ENCODE data around the gene EBF3. TPM values are rescaled to one million over a fixed set of nuclear protein-coding genes. Genes with fewer than 3 reads are reported as not detected.

EBF3 gene
- total and polyA plus RNA-seq, 9 of the 15 experiments (the other 6 are each of a cell fraction or from before 2014, with no cell fraction given), result not detected

DNA sequence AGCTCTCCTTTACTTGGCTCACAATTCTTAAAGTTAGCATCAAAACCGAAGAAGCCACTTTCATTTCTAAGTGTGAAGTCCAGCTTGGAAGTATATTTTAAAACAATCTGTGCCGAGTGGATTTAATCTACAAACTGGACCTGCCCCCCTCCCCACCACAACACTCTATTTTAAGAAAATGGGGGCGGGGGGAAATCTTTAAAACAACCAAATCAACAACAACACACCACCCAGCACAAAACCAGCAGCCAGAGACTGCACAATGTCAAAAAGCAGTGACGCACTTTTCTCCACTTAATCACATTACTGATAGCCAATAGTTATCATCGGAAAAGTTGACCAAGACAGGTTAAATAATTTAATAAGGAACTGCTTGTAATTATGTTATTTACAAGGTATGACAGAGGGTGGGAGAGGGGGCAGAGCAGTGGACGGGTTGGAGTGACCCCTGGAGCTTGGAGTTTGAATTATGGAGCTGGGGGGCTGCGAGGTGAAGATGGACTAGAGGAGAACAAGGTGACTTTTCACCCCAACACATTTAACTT is 2.8 kb downstream of the EBF3 start (continued):
- TF ChIP-seq HDAC3 (IDR thresholded peaks at IDR 0.05; ENCODE audit: borderline replicate concordance, partially characterized antibody) (no peak), HDAC8 (tag; IDR thresholded peaks at IDR 0.05) (no peak), HDGF (IDR thresholded peaks at IDR 0.05) (no peak), POU5F1 (IDR thresholded peaks at IDR 0.05; ENCODE audit: borderline replicate concordance, low read depth, low read length, partially characterized antibody) (no peak), EGR1 (conservative IDR thresholded peaks at IDR 0.05) (no peak), KLF10 (CRISPR knock-in tag; IDR thresholded peaks at IDR 0.05) (no peak)
- TF ChIP-seq, protein P1, sequence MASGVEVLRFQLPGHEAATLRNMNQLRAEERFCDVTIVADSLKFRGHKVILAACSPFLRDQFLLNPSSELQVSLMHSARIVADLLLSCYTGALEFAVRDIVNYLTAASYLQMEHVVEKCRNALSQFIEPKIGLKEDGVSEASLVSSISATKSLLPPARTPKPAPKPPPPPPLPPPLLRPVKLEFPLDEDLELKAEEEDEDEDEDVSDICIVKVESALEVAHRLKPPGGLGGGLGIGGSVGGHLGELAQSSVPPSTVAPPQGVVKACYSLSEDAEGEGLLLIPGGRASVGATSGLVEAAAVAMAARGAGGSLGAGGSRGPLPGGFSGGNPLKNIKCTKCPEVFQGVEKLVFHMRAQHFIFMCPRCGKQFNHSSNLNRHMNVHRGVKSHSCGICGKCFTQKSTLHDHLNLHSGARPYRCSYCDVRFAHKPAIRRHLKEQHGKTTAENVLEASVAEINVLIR (CRISPR knock-in tag; IDR thresholded peaks at IDR 0.05), result no peak
- TF ChIP-seq, protein P2, sequence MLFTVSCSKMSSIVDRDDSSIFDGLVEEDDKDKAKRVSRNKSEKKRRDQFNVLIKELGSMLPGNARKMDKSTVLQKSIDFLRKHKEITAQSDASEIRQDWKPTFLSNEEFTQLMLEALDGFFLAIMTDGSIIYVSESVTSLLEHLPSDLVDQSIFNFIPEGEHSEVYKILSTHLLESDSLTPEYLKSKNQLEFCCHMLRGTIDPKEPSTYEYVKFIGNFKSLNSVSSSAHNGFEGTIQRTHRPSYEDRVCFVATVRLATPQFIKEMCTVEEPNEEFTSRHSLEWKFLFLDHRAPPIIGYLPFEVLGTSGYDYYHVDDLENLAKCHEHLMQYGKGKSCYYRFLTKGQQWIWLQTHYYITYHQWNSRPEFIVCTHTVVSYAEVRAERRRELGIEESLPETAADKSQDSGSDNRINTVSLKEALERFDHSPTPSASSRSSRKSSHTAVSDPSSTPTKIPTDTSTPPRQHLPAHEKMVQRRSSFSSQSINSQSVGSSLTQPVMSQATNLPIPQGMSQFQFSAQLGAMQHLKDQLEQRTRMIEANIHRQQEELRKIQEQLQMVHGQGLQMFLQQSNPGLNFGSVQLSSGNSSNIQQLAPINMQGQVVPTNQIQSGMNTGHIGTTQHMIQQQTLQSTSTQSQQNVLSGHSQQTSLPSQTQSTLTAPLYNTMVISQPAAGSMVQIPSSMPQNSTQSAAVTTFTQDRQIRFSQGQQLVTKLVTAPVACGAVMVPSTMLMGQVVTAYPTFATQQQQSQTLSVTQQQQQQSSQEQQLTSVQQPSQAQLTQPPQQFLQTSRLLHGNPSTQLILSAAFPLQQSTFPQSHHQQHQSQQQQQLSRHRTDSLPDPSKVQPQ (CRISPR knock-in tag; IDR thresholded peaks at IDR 0.05; ENCODE audit: borderline replicate concordance), result no peak
- TF ChIP-seq, protein P3, sequence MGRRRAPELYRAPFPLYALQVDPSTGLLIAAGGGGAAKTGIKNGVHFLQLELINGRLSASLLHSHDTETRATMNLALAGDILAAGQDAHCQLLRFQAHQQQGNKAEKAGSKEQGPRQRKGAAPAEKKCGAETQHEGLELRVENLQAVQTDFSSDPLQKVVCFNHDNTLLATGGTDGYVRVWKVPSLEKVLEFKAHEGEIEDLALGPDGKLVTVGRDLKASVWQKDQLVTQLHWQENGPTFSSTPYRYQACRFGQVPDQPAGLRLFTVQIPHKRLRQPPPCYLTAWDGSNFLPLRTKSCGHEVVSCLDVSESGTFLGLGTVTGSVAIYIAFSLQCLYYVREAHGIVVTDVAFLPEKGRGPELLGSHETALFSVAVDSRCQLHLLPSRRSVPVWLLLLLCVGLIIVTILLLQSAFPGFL (CRISPR knock-in tag; IDR thresholded peaks at IDR 0.05), result no peak
- TF ChIP-seq, protein P4, sequence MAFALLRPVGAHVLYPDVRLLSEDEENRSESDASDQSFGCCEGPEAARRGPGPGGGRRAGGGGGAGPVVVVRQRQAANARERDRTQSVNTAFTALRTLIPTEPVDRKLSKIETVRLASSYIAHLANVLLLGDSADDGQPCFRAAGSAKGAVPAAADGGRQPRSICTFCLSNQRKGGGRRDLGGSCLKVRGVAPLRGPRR (CRISPR knock-in tag; IDR thresholded peaks at IDR 0.05), result no peak
